Measurements from ENCODE around the gene RNF125.
A peak's percentile ranks its signal among the peaks of the same experiment; 100 is the strongest.
"Not testable (repeated sequence)": the region's sequence is repeated elsewhere in the genome, so short reads cannot be mapped to it uniquely, and the experiment has no call there.

The RNF125 gene

GRCh38 chr18:32026491-32027086 is 8.0 kb downstream of the RNF125 start:
- no peak for DNase-seq

- no peak for DNase-seq
Observed at GRCh38 chr18:32029558-32029957, 10.9 kb downstream of the RNF125 start.

- DNase-seq, result no peak
Observed at GRCh38 chr18:32032609-32033008, 14.0 kb downstream of the RNF125 start.

GRCh38 chr18:32036506-32037180 is 18.0 kb downstream of the RNF125 start:
- no peak for DNase-seq

- no peak for DNase-seq
Observed at GRCh38 chr18:32037616-32038015, 19.0 kb downstream of the RNF125 start.

- DNase-seq, result peak; percentile 71
Observed at GRCh38 chr18:32040936-32041335, 22.3 kb downstream of the RNF125 start.

GRCh38 chr18:32042337-32042736 is 23.7 kb downstream of the RNF125 start:
- no peak for DNase-seq

GRCh38 chr18:32048507-32049091 is 30.0 kb downstream of the RNF125 start:
- DNase-seq, result peak; percentile 36

GRCh38 chr18:32049393-32050171 is 31.0 kb downstream of the RNF125 start:
- peak; percentile 63 for DNase-seq

- DNase-seq, result no peak
Observed at GRCh38 chr18:32056613-32057358, 38.2 kb downstream of the RNF125 start.

GRCh38 chr18:32057624-32058165 is 39.1 kb downstream of the RNF125 start:
- no peak for DNase-seq

GRCh38 chr18:32060026-32060425 is 41.4 kb downstream of the RNF125 start:
- DNase-seq, result no peak

- no peak for DNase-seq
Observed at GRCh38 chr18:32067375-32068167, 48.9 kb downstream of the RNF125 start.

GRCh38 chr18:32072321-32072720 is 53.7 kb downstream of the RNF125 start:
- DNase-seq, result peak; percentile 59

- DNase-seq, result no peak
Observed at GRCh38 chr18:32074206-32074605, 55.6 kb downstream of the RNF125 start.

GRCh38 chr18:32078845-32079244 is 60.2 kb downstream of the RNF125 start:
- no peak for DNase-seq

GRCh38 chr18:32081881-32082280 is 63.3 kb downstream of the RNF125 start:
- no peak for DNase-seq

- DNase-seq, result no peak
Observed at GRCh38 chr18:32083781-32084180, 65.2 kb downstream of the RNF125 start.

- DNase-seq, result no peak
Observed at GRCh38 chr18:32086881-32087280, 68.3 kb downstream of the RNF125 start.

GRCh38 chr18:32090831-32091230 is 72.2 kb downstream of the RNF125 start:
- not testable (repeated sequence) for DNase-seq

GRCh38 chr18:32091325-32091723 is 72.7 kb downstream of the RNF125 start:
- DNase-seq, result no peak
